Colonic mucosa (tissue), 4 donors: ENCODE data around the gene DPP6. TPM values are rescaled to one million over a fixed set of nuclear protein-coding genes. Genes with fewer than 3 reads are reported as not detected.

ENCODE experiments used
- DNase-seq: peaks from one replicate; pipeline ENCODE4 v3.0.0-alpha.2; 2020
- H3K27ac ChIP-seq: fragments of 200-600 bp; one replicate; pipeline ENCODE4 v1.8.0; 2021
- H3K27me3 ChIP-seq: fragments of 200-600 bp; one replicate; pipeline ENCODE4 v1.8.0; 2021
- H3K36me3 ChIP-seq: fragments of 200-600 bp; one replicate; pipeline ENCODE4 v1.8.0; 2021
- H3K4me1 ChIP-seq: fragments of 200-600 bp; one replicate; pipeline ENCODE4 v1.8.0; 2021; ENCODE audit warnings: mild to moderate bottlenecking
- H3K4me3 ChIP-seq: fragments of 200-600 bp; one replicate; pipeline ENCODE4 v1.8.0; 2021
- H3K9ac ChIP-seq, 2 donors: one replicate each; pipeline ENCODE4 v1.7.0; 2013; ENCODE audit warnings: control low read depth in 2 of 2, low read depth in 2 of 2, low read length in 2 of 2
- H3K9me3 ChIP-seq: fragments of 200-600 bp; one replicate; pipeline ENCODE4 v1.8.0; 2021
- intact Hi-C: fragments of 100-400 bp; cut with DNase I; formaldehyde crosslinking; loops from one replicate; pipeline ENCODE4 v1.14.1; 2022
- total RNA-seq, 2 donors: library from RNA; stranded (reverse); fragmentation: NEBNext Ultra II Directional in 1 of 2; extraction: Animal tissue kit (Norgen Biotek cat#: 25700) in 1 of 2; gene quantifications; one replicate each; pipeline ENCODE4 v1.2.1, GENCODE V29; 2021
- TF ChIP-seq, protein P1 (sequence below): fragments of 200-600 bp; IDR thresholded peaks from one replicate; pipeline ENCODE4 v1.8.0; 2022; ENCODE audit warnings: antibody characterized with exemption, mild to moderate bottlenecking
- donor health status: healthy.
- donor health status: DM: no; HTN: no; CAD: no.
- donor health status: DM: no; HTN: no; CAD: no.

Gene DPP6
- total RNA-seq, 2 donors from 2014 or later, result 0.17 to 3.9 TPM

DNA sequence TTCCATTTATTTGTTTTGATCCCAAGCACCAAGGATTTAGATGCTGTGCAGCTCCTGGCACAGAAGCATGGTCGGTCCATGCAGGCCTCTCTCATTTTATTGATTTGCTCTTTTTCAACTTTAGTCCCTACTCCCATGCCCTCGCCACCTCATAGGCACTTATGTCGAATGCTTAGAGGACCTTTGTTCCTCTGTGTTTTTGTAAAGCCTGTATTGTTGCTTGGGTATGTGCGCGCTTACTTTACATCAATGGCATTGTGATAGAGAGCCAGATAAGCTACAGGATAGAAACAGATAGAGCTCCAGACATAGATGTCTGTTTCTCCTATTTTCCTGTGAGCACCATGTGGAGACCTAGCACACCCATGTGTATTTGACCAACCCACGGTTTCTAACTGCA is 725.7 kb downstream of the DPP6 start:
- Histone ChIP-seq H3K9me3 (no peaks in the 10 kb centered on the region), H3K27me3 (no peaks in the 10 kb centered on the region), H3K4me3 (no peak overlapping the region), H3K36me3 (no peaks in the 10 kb centered on the region), H3K9ac (no peak overlapping the region), H3K27ac (no peak overlapping the region), H3K4me1 (no peaks in the 10 kb centered on the region)
- intact Hi-C loops, result no loop called here
- TF ChIP-seq, protein P1, sequence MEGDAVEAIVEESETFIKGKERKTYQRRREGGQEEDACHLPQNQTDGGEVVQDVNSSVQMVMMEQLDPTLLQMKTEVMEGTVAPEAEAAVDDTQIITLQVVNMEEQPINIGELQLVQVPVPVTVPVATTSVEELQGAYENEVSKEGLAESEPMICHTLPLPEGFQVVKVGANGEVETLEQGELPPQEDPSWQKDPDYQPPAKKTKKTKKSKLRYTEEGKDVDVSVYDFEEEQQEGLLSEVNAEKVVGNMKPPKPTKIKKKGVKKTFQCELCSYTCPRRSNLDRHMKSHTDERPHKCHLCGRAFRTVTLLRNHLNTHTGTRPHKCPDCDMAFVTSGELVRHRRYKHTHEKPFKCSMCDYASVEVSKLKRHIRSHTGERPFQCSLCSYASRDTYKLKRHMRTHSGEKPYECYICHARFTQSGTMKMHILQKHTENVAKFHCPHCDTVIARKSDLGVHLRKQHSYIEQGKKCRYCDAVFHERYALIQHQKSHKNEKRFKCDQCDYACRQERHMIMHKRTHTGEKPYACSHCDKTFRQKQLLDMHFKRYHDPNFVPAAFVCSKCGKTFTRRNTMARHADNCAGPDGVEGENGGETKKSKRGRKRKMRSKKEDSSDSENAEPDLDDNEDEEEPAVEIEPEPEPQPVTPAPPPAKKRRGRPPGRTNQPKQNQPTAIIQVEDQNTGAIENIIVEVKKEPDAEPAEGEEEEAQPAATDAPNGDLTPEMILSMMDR, result no peak
- no peak for DNase-seq

DNA sequence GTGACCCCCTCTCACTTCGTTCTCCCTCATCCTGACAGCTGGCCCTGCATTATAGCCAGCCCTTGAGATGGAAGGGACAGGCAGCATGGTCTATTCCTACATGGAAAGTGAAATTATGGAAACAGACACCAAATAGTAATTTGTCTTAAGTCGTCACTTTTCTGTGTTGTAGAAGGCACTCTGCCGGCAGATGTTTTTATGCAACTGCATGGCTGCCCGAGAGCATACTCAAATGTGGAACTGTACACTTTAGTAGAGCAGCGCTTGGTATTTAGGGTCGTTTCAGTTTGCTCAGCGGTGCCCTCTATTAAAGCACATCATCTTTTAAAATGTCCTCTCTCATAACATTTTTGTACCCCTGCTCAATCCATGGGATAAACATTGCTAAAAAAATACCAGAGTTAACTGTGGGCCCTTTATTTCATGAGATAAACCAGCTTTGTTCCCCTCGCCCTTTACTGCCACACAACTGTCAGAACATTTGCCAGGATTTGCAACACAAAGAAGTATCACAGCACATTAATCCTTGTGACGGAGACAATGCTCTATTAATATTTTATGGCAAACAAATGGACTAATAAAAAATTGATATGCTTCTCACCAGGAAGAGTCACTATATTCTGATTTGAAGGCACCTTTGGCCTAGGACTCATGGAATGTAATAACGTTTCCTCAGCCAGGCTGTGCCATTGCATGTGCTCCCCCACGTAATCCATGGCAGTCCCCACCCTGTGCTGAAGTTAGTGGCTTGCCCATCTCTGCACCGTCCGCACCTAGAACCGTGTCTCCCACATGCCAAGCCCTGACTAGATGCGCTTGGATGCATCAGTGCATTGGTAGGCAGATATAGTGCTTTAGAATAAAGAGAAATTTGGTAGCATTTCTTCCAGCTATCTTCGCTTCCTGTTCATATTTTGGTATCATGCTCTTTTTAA is 729.4 kb downstream of the DPP6 start:
- Histone ChIP-seq H3K27me3 (no peaks in the 10 kb centered on the region), H3K27ac (no peak overlapping the region)
- intact Hi-C loops, result no loop called here

DNA sequence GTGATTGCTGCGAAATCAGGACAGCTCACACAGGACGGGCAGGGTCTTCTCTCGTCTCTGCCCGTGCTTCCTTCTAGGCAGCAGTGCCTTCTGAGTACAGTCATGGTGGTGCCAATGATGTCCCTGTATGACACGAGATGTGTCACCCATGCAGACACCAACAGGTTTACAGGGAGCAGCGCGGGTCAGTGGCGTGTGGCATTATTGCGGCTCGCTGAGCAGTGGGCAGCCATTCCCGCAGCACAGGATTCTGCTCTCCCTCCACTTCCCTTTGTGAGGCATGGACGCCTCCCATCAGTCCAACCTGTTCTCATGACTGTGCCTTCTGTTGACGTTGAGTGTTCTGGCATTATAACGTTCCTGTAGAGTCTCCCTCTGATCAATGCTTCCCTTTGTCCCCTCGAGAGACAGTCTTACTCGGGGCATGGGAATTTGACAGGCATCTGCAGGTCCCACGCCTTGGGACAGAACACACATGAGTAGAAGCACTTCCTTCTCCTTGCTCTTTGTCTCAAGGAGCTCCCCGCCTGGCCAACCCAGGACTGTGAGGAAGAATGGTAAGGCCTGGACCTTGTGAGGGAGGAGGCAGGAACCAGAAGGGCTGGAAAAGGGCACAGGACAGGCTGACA is 731.2 kb downstream of the DPP6 start:
- TF ChIP-seq, protein P1, result no peak
- Histone ChIP-seq H3K27me3 (no peaks in the 10 kb centered on the region), H3K9me3 (no peaks in the 10 kb centered on the region), H3K36me3 (no peaks in the 10 kb centered on the region), H3K4me3 (no peak overlapping the region), H3K9ac (no peak overlapping the region), H3K4me1 (no peaks in the 10 kb centered on the region), H3K27ac (no peak overlapping the region)
- no peak for DNase-seq
- intact Hi-C loops, result no loop called here

More for the DNA sequence above, 729.4 kb downstream of the DPP6 start:
- Histone ChIP-seq H3K9me3 (no peaks in the 10 kb centered on the region), H3K4me1 (no peaks in the 10 kb centered on the region), H3K9ac (no peak overlapping the region), H3K36me3 (no peaks in the 10 kb centered on the region), H3K4me3 (no peak overlapping the region)
- no peak for DNase-seq
- TF ChIP-seq, protein P1, result no peak

- no peaks in the 10 kb centered on the region for H3K36me3 ChIP-seq
- no peaks in the 10 kb centered on the region for H3K9me3 ChIP-seq
- no peak overlapping the region for H3K4me3 ChIP-seq
- no peaks in the 10 kb centered on the region for H3K27me3 ChIP-seq
- no peaks in the 10 kb centered on the region for H3K4me1 ChIP-seq
- intact Hi-C loops, result no loop called here
- TF ChIP-seq, protein P1, result no peak
- H3K9ac ChIP-seq, result no peak overlapping the region
- DNase-seq, result no peak
- H3K27ac ChIP-seq, result no peak overlapping the region
These were observed 733.7 kb downstream of the DPP6 start for GRCh38 chr7:154785898-154786297.

DNA sequence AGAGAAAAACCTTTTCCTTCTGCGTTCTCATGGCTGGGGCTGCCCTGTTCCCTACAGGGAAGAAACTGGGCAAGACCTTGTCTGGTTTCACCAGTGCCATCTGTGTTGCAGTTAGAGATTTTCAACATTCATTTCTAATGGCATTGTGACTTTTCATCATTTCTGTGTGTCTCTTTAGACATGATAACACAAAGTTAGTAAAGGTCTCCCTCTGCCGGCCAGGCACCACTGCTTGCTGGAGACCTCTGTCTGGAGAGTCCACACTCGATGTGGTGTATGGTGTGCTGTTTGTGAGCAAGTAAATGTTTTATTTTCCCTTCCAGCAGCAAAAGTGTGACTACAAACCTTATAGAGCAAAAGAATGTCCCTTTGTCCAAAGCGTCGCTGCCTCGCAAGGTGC is 737.2 kb downstream of the DPP6 start:
- Histone ChIP-seq H3K9ac (no peak overlapping the region), H3K27ac (no peak overlapping the region), H3K4me3 (no peak overlapping the region), H3K27me3 (no peaks in the 10 kb centered on the region), H3K4me1 (no peaks in the 10 kb centered on the region), H3K9me3 (no peaks in the 10 kb centered on the region), H3K36me3 (no peaks in the 10 kb centered on the region)
- intact Hi-C loops, result no loop called here
- TF ChIP-seq, protein P1, result no peak
- DNase-seq, result no peak
